Measurements from ENCODE around the gene PSD. TPM values are rescaled to one million over a fixed set of nuclear protein-coding genes. Genes with fewer than 3 reads are reported as not detected.

PSD gene
- polyA plus RNA-seq, 3 donors = 6.9 to 9.1 (median 7.8) TPM

- DNase-seq (ENCODE audit: low read depth in 3 of 3, low spot score in 2 of 3) = no peak
These were observed 2.8 kb upstream of the PSD start for GRCh38 chr10:102421507-102421756.

GRCh38 chr10:102420714-102421506, 2.3 kb upstream of the PSD start, which contains the start of gene FBXL15:
TSS of gene FBXL15 (plus strand) at chr10:102420836. CDS start at chr10:102421130, 294 bp downstream.
- DNase-seq (ENCODE audit: low read depth in 3 of 3, low spot score in 2 of 3) = peak; percentile 97

- DNase-seq (ENCODE audit: low read depth in 3 of 3, low spot score in 2 of 3) = no peak
These were observed 1.7 kb upstream of the PSD start for GRCh38 chr10:102420181-102420713.

- DNase-seq (ENCODE audit: low read depth in 3 of 3, low spot score in 2 of 3) = no peak
These were observed 940 bp upstream of the PSD start for GRCh38 chr10:102419269-102420180.

- no peak for DNase-seq (ENCODE audit: low read depth in 3 of 3, low spot score in 2 of 3)
These were observed 1.9 kb downstream of the PSD start for GRCh38 chr10:102416695-102417094.

GRCh38 chr10:102416283-102416682, 2.3 kb downstream of the PSD start:
- DNase-seq (ENCODE audit: low read depth in 3 of 3, low spot score in 2 of 3) = no peak

- no peak for DNase-seq (ENCODE audit: low read depth in 3 of 3, low spot score in 2 of 3)
These were observed 3.8 kb downstream of the PSD start for GRCh38 chr10:102414749-102415148.

- DNase-seq (ENCODE audit: low read depth in 3 of 3, low spot score in 2 of 3) = no peak
These were observed 4.6 kb downstream of the PSD start for GRCh38 chr10:102413806-102414561.

- no peak for DNase-seq (ENCODE audit: low read depth in 3 of 3, low spot score in 2 of 3)
These were observed 5.4 kb downstream of the PSD start for GRCh38 chr10:102413053-102413705.

- DNase-seq (ENCODE audit: low read depth in 3 of 3, low spot score in 2 of 3) = no peak
These were observed 6.3 kb downstream of the PSD start for GRCh38 chr10:102412293-102412692.

GRCh38 chr10:102411341-102412255, 7.0 kb downstream of the PSD start:
- DNase-seq (ENCODE audit: low read depth in 3 of 3, low spot score in 2 of 3) = no peak

- no peak for DNase-seq (ENCODE audit: low read depth in 3 of 3, low spot score in 2 of 3)
These were observed 8.0 kb downstream of the PSD start for GRCh38 chr10:102410429-102411073.

GRCh38 chr10:102409604-102410428, 8.8 kb downstream of the PSD start:
- no peak for DNase-seq (ENCODE audit: low read depth in 3 of 3, low spot score in 2 of 3)

- DNase-seq (ENCODE audit: low read depth in 3 of 3, low spot score in 2 of 3) = no peak
These were observed 9.6 kb downstream of the PSD start for GRCh38 chr10:102408728-102409603.

- no peak for DNase-seq (ENCODE audit: low read depth in 3 of 3, low spot score in 2 of 3)
These were observed 10.4 kb downstream of the PSD start for GRCh38 chr10:102408131-102408727.

GRCh38 chr10:102407425-102408130, 11.0 kb downstream of the PSD start:
- DNase-seq (ENCODE audit: low read depth in 3 of 3, low spot score in 2 of 3) = no peak
